ENCODE measurements around the gene SPAG16. TPM values are rescaled to one million over a fixed set of nuclear protein-coding genes. Genes with fewer than 3 reads are reported as not detected.

Gene SPAG16
- total RNA-seq, 1 donor from 2014 or later = 18.1 TPM

DNA sequence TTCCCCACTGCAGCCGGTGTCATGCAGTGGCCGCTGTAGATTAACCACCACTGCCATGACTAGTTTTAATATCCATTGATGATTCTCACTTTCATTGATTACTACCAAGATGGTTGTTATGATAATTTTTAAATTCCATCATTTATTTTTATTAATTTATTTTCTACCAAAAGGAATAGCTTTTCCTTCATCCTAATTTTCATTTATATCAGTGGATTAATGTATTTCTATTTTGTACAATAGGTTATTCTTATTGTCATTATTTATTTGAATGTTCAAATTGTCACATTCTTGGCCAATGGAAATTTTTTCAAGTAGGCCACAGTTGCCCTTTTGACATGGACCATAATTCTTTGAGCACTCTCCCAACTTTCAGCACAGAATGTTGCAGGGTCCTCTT is 751.7 kb downstream of the SPAG16 start:
- TF ChIP-seq, protein P1, sequence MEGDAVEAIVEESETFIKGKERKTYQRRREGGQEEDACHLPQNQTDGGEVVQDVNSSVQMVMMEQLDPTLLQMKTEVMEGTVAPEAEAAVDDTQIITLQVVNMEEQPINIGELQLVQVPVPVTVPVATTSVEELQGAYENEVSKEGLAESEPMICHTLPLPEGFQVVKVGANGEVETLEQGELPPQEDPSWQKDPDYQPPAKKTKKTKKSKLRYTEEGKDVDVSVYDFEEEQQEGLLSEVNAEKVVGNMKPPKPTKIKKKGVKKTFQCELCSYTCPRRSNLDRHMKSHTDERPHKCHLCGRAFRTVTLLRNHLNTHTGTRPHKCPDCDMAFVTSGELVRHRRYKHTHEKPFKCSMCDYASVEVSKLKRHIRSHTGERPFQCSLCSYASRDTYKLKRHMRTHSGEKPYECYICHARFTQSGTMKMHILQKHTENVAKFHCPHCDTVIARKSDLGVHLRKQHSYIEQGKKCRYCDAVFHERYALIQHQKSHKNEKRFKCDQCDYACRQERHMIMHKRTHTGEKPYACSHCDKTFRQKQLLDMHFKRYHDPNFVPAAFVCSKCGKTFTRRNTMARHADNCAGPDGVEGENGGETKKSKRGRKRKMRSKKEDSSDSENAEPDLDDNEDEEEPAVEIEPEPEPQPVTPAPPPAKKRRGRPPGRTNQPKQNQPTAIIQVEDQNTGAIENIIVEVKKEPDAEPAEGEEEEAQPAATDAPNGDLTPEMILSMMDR (IDR thresholded peaks at IDR 0.05; ENCODE audit: partially characterized antibody, unreplicated experiment) = no peak
- Mint-ChIP-seq H3K4me3 (ENCODE audit: unreplicated experiment) (no peak overlapping the region), H3K36me3 (ENCODE audit: unreplicated experiment) (no peaks in the 10 kb centered on the region), H3K27me3 (ENCODE audit: unreplicated experiment) (no peaks in the 10 kb centered on the region), H3K9me3 (ENCODE audit: unreplicated experiment) (peaks cover 2% of the 10 kb centered on the region), H3K4me1 (ENCODE audit: low read depth, unreplicated experiment) (no peaks in the 10 kb centered on the region), H3K27ac (ENCODE audit: unreplicated experiment) (no peak overlapping the region)
- DNase-seq = no peak

DNA sequence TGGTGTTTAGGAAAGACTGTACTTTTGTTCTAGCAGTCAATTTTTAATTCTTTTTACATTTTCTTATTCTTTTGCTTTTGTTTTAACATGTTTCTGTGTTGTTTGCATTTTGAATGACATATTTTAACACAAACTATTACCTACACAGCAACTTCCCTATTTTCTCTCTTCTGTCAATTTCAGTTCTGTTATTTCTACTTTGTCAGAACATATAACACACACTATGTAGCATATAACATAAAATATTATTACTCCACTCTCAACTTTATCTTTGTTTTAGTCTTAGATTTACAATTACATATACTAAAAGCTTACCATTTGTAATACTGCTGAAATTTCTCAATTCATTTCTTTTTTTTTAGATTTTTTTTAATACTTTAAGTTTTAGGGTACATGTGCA is 753.9 kb downstream of the SPAG16 start:
- Mint-ChIP-seq H3K9me3 (ENCODE audit: unreplicated experiment) (peaks cover 2% of the 10 kb centered on the region), H3K36me3 (ENCODE audit: unreplicated experiment) (no peaks in the 10 kb centered on the region), H3K27me3 (ENCODE audit: unreplicated experiment) (no peaks in the 10 kb centered on the region), H3K4me1 (ENCODE audit: low read depth, unreplicated experiment) (no peaks in the 10 kb centered on the region), H3K27ac (ENCODE audit: unreplicated experiment) (no peak overlapping the region), H3K4me3 (ENCODE audit: unreplicated experiment) (no peak overlapping the region)
- TF ChIP-seq, protein P1 (IDR thresholded peaks at IDR 0.05; ENCODE audit: partially characterized antibody, unreplicated experiment) = no peak
- no peak for DNase-seq

DNA sequence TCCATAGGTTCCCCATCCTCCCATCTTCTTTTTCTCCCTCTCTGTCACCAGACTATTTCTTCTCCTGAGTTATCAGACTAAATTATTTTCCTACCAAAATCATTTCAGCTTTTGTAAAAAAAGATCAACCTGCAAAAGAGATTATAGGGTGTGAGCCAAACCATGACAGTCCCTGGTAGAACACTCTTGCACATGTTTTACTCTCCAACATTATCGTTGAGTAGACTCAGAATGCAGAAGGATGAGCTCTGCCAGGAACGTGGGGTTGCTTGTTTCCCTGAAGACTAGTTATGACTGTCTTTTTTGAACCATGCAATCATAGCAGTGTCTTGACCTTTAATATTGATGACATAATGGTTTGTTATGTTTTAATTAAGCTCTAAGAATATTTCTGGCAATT is 766.5 kb downstream of the SPAG16 start:
- H3K36me3 Mint-ChIP-seq (ENCODE audit: unreplicated experiment) = peaks cover 8% of the 10 kb centered on the region
- DNase-seq = no peak
- no peaks in the 10 kb centered on the region for H3K9me3 Mint-ChIP-seq (ENCODE audit: unreplicated experiment)
- H3K27me3 Mint-ChIP-seq (ENCODE audit: unreplicated experiment) = no peaks in the 10 kb centered on the region
- TF ChIP-seq, protein P1 (IDR thresholded peaks at IDR 0.05; ENCODE audit: partially characterized antibody, unreplicated experiment) = no peak
- no peaks in the 10 kb centered on the region for H3K4me1 Mint-ChIP-seq (ENCODE audit: low read depth, unreplicated experiment)
- no peak overlapping the region for H3K27ac Mint-ChIP-seq (ENCODE audit: unreplicated experiment)
- no peak overlapping the region for H3K4me3 Mint-ChIP-seq (ENCODE audit: unreplicated experiment)

DNA sequence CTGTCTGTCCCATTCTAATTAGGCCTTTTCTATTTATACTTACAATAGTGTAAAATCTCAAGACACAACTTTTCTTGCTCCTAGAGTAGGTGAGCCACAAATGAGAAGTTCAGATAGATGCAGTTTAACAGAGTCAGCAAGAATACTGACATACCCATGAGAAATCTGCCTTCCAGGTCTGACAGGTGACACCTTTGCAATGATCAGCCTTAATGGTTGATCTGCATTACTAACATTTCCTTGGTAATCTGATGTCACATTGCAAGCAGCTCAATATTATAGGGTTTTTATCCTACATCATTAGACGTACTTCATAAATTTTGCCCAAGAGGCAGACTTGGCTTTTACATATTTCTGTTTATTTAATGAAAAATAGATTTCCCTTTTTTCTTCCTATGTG is 767.3 kb downstream of the SPAG16 start:
- H3K27ac Mint-ChIP-seq (ENCODE audit: unreplicated experiment) = no peak overlapping the region
- no peaks in the 10 kb centered on the region for H3K9me3 Mint-ChIP-seq (ENCODE audit: unreplicated experiment)

DNA sequence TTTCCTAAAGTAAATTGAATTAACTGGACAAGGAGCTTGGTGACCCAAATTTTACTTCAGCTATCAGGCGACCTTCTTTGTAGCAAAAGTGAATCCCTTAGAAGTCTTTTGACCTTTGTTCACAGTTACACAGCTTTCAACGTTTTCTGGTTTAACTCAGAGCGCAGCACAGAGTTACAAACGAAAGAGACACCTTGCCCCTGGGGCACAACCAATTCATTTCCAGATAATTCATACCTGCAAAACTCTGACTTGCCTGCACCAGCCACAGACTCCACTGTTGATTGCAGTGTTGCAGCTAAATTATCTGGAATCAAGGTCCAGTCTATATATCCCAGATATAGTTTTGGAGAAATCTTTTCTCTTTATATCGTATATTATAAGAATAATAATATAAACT is 768.0 kb downstream of the SPAG16 start:
- no peaks in the 10 kb centered on the region for H3K27me3 Mint-ChIP-seq (ENCODE audit: unreplicated experiment)
- H3K9me3 Mint-ChIP-seq (ENCODE audit: unreplicated experiment) = no peaks in the 10 kb centered on the region
- no peaks in the 10 kb centered on the region for H3K36me3 Mint-ChIP-seq (ENCODE audit: unreplicated experiment)
- TF ChIP-seq, protein P1 (IDR thresholded peaks at IDR 0.05; ENCODE audit: partially characterized antibody, unreplicated experiment) = no peak
- no peak for DNase-seq
- no peak overlapping the region for H3K27ac Mint-ChIP-seq (ENCODE audit: unreplicated experiment)
- H3K4me3 Mint-ChIP-seq (ENCODE audit: unreplicated experiment) = no peak overlapping the region
- no peaks in the 10 kb centered on the region for H3K4me1 Mint-ChIP-seq (ENCODE audit: low read depth, unreplicated experiment)

More for the DNA sequence above, 767.3 kb downstream of the SPAG16 start:
- Mint-ChIP-seq H3K36me3 (ENCODE audit: unreplicated experiment) (no peaks in the 10 kb centered on the region), H3K4me1 (ENCODE audit: low read depth, unreplicated experiment) (no peaks in the 10 kb centered on the region), H3K4me3 (ENCODE audit: unreplicated experiment) (no peak overlapping the region), H3K27me3 (ENCODE audit: unreplicated experiment) (no peaks in the 10 kb centered on the region)
- no peak for DNase-seq
- TF ChIP-seq, protein P1 (IDR thresholded peaks at IDR 0.05; ENCODE audit: partially characterized antibody, unreplicated experiment) = no peak
